Keratinocyte (primary cell): ENCODE results near the gene MEF2A. TPM values are rescaled to one million over a fixed set of nuclear protein-coding genes. Genes with fewer than 3 reads are reported as not detected.

ENCODE experiments used
- DNase-seq: peaks from one replicate; pipeline ENCODE4 v3.0.0-alpha.2; 2011; ENCODE audit warnings: low read depth, missing footprints, low spot score
- FAIRE-seq: peaks from 2 replicates; lab custom pipeline; 2011; peaks lifted over from hg19 to GRCh38; lab: Jason Lieb, UNC
- H2AFZ ChIP-seq: 2 replicates; pipeline ENCODE4 v1.6.0; 2012; ENCODE audit warnings: low read length, control low read depth, inconsistent platforms; ENCODE audit not compliant: control insufficient read depth
- H3K27ac ChIP-seq: 2 replicates; pipeline ENCODE4 v1.5.1; 2011; ENCODE audit warnings: low read length; ENCODE audit not compliant: control insufficient read depth, insufficient read depth
- H3K27me3 ChIP-seq: 3 replicates; pipeline ENCODE4 v1.6.0; 2011; ENCODE audit warnings: low read length; ENCODE audit not compliant: control insufficient read depth, insufficient read depth; ENCODE audit errors: extremely low read depth
- H3K36me3 ChIP-seq, 2 experiments: 2 replicates in 1 of 2; 3 replicates in 1 of 2; pipeline ENCODE4 v1.5.1; 2011; ENCODE audit warnings: low read length in 2 of 2, mild to moderate bottlenecking in 1 of 2; ENCODE audit not compliant: control insufficient read depth in 2 of 2, insufficient read depth in 2 of 2; ENCODE audit errors: extremely low read depth in 1 of 2
- H3K4me1 ChIP-seq: 3 replicates; pipeline ENCODE4 v1.5.1; 2011; ENCODE audit warnings: low read length; ENCODE audit not compliant: control insufficient read depth, insufficient read depth; ENCODE audit errors: extremely low read depth
- H3K4me2 ChIP-seq: 3 replicates; pipeline ENCODE4 v1.6.0; 2011; ENCODE audit warnings: low read depth, low read length; ENCODE audit not compliant: control insufficient read depth, insufficient read depth; ENCODE audit errors: extremely low read depth
- H3K4me3 ChIP-seq, 3 experiments: fragments of 200-600 bp in 1 of 3; sonication (generic) in 1 of 3; 2 replicates in 2 of 3; 3 replicates in 1 of 3; pipeline ENCODE4 v1.5.1; 2011 to 2016; ENCODE audit warnings: low read length in 3 of 3, mild to moderate bottlenecking in 3 of 3, control low read depth in 2 of 3, inconsistent platforms in 1 of 3, low read depth in 1 of 3, mixed read lengths in 1 of 3, mixed run types in 1 of 3, moderate library complexity in 1 of 3; ENCODE audit not compliant: control insufficient read depth in 2 of 3, insufficient read depth in 2 of 3; ENCODE audit errors: extremely low read depth in 1 of 3
- H3K79me2 ChIP-seq: 2 replicates; pipeline ENCODE4 v1.6.0; 2012; ENCODE audit warnings: low read length; ENCODE audit not compliant: control insufficient read depth, insufficient read depth
- H3K9ac ChIP-seq: 3 replicates; pipeline ENCODE4 v1.6.0; 2011; ENCODE audit warnings: low read length; ENCODE audit not compliant: control insufficient read depth, insufficient read depth; ENCODE audit errors: extremely low read depth
- H3K9me1 ChIP-seq: 3 replicates; pipeline ENCODE4 v1.6.0; 2011; ENCODE audit warnings: low read length; ENCODE audit not compliant: control insufficient read depth, insufficient read depth; ENCODE audit errors: extremely low read depth
- H3K9me3 ChIP-seq: 2 replicates; pipeline ENCODE4 v1.5.1; 2012; ENCODE audit warnings: low read depth, low read length; ENCODE audit not compliant: control insufficient read depth
- H4K20me1 ChIP-seq: 3 replicates; pipeline ENCODE4 v1.6.0; 2011; ENCODE audit warnings: low read length; ENCODE audit not compliant: control insufficient read depth, insufficient read depth; ENCODE audit errors: extremely low read depth
- CTCF ChIP-seq, 3 experiments: IDR thresholded peaks in 1 of 3; conservative IDR thresholded peaks in 1 of 3; optimal IDR thresholded peaks in 1 of 3; 2 replicates in 2 of 3; 3 replicates in 1 of 3; pipeline versions ENCODE3 to v1.5.1; 2011; ENCODE audit warnings: low read length in 3 of 3, mild to moderate bottlenecking in 3 of 3, moderate library complexity in 2 of 3, control low read depth in 1 of 3, inconsistent platforms in 1 of 3; ENCODE audit not compliant: insufficient read depth in 2 of 3; ENCODE audit errors: extremely low read depth in 1 of 3
- EZH2 ChIP-seq: IDR thresholded peaks from one replicate; pipeline ENCODE4 v1.6.1; 2012; ENCODE audit warnings: inconsistent platforms, mild to moderate bottlenecking, low read length, moderate library complexity
- dilution Hi-C: fragments of 300-500 bp; cut with MboI; formaldehyde crosslinking; loops from one replicate; pipeline ENCODE4 v1.7.0; 2020; ENCODE audit warnings: low sequenced_read_pairs; ENCODE audit not compliant: extremely low pct_ligation_motif_present
- polyA plus RNA-seq, 5 experiments: library from polyadenylated mRNA; depleted of rRNA in 3 of 5; stranded (reverse) in 3 of 5; stranded (forward) in 1 of 5; unstranded in 1 of 5; fragments of >200 nt; gene quantifications; 1 replicate in 1 of 5; 2 replicates in 3 of 5; 3 replicates in 1 of 5; pipeline versions ENCODE4 v1.2.1 to v1.2.3, GENCODE V29; 2011 to 2012; ENCODE audit warnings: missing spikeins in 2 of 5, low read depth in 1 of 5, low replicate concordance in 1 of 5

The MEF2A gene
- polyA plus RNA-seq, 1 donor (not counting 4 experiments of a cell fraction or from before 2014, with no cell fraction given), result 27.4 TPM

- no peak overlapping the region for H3K4me3 ChIP-seq
- H3K4me1 ChIP-seq, result no peaks in the 10 kb centered on the region
- no peaks in the 10 kb centered on the region for H4K20me1 ChIP-seq
- H3K9me3 ChIP-seq, result no peaks in the 10 kb centered on the region
- H3K27ac ChIP-seq, result no peak overlapping the region
- no peaks in the 10 kb centered on the region for H3K27me3 ChIP-seq
- H3K4me2 ChIP-seq, result no peak overlapping the region
- TF ChIP-seq CTCF (optimal IDR thresholded peaks at IDR 0.05 in 1 of 3, IDR thresholded peaks at IDR 0.05 in 1 of 3, conservative IDR thresholded peaks at IDR 0.05 in 1 of 3; ENCODE audit: extremely low read depth in 1 of 3, insufficient read depth in 2 of 3, low read length in 3 of 3) (no peak), EZH2 (no peak)
- DNase-seq (no peak), FAIRE-seq (no peak)
- H2AFZ ChIP-seq, result no peak overlapping the region
- H3K9ac ChIP-seq, result no peak overlapping the region
- no peaks in the 10 kb centered on the region for H3K9me1 ChIP-seq
- H3K36me3 ChIP-seq, result no peaks in the 10 kb centered on the region
- dilution Hi-C loops, result no loop called here
- H3K79me2 ChIP-seq, result no peaks in the 10 kb centered on the region
Measured at GRCh38 chr15:99526671-99527070, 39.1 kb upstream of the MEF2A start.

- H3K9me1 ChIP-seq, result no peaks in the 10 kb centered on the region
- no peaks in the 10 kb centered on the region for H3K9me3 ChIP-seq
- no peaks in the 10 kb centered on the region for H4K20me1 ChIP-seq
- no peaks in the 10 kb centered on the region for H3K36me3 ChIP-seq
- no peak overlapping the region for H3K4me2 ChIP-seq
- H3K79me2 ChIP-seq, result no peaks in the 10 kb centered on the region
- H3K4me3 ChIP-seq, result no peak overlapping the region
- FAIRE-seq (peak; percentile 41), DNase-seq (no peak)
- dilution Hi-C loops, result no loop called here
- H2AFZ ChIP-seq, result no peak overlapping the region
- no peak overlapping the region for H3K27ac ChIP-seq
- H3K9ac ChIP-seq, result no peak overlapping the region
- no peaks in the 10 kb centered on the region for H3K27me3 ChIP-seq
- H3K4me1 ChIP-seq, result peaks cover 9% of the 10 kb centered on the region
- TF ChIP-seq EZH2, result no peak
- no peak for TF ChIP-seq CTCF (optimal IDR thresholded peaks at IDR 0.05 in 1 of 3, IDR thresholded peaks at IDR 0.05 in 1 of 3, conservative IDR thresholded peaks at IDR 0.05 in 1 of 3; ENCODE audit: extremely low read depth in 1 of 3, insufficient read depth in 2 of 3, low read length in 3 of 3)
Measured at GRCh38 chr15:99536422-99537040, 29.3 kb upstream of the MEF2A start.
